HUDEP-2 (cell line): ENCODE results near the gene UBE2O.
A peak's percentile ranks its signal among the peaks of the same experiment; 100 is the strongest.

Experiments
- DNase-seq, 76 experiments: peaks; one replicate each; lab custom pipeline; 2025; ENCODE audit not compliant: unreplicated experiment in 76 of 76; lab: John Stamatoyannopoulos, UW

The UBE2O gene

GRCh38 chr17:76398523-76399174, 54.3 kb downstream of the UBE2O start:
- no peak for DNase-seq

- peak in 71 of 76 experiments; percentile 20 to 94 (median 77) for DNase-seq
Measured at GRCh38 chr17:76397687-76398522, 55.0 kb downstream of the UBE2O start.

- DNase-seq: peak in 6 of 76 experiments; percentile 5 to 20 (median 11)
Measured at GRCh38 chr17:76397184-76397583, 55.8 kb downstream of the UBE2O start.

- DNase-seq: no peak
Measured at GRCh38 chr17:76395980-76396379, 57.0 kb downstream of the UBE2O start.

- DNase-seq: no peak
Measured at GRCh38 chr17:76394166-76394565, 58.8 kb downstream of the UBE2O start.

- DNase-seq: no peak
Measured at GRCh38 chr17:76391200-76391715, 61.7 kb downstream of the UBE2O start.

GRCh38 chr17:76390003-76390421, 62.9 kb downstream of the UBE2O start:
- DNase-seq: no peak

- peak in 1 of 76 experiments; percentile 6 for DNase-seq
Measured at GRCh38 chr17:76388966-76389888, 63.7 kb downstream of the UBE2O start.

GRCh38 chr17:76386966-76387765, 65.8 kb downstream of the UBE2O start:
- DNase-seq: no peak

GRCh38 chr17:76385892-76386786, 66.8 kb downstream of the UBE2O start:
- DNase-seq: peak in 73 of 76 experiments; percentile 48 to 95 (median 85)

GRCh38 chr17:76384987-76385891, 67.7 kb downstream of the UBE2O start:
- DNase-seq: peak in 57 of 76 experiments; percentile 7 to 92 (median 45)

GRCh38 chr17:76384222-76384986, 68.5 kb downstream of the UBE2O start, which contains the start of gene SPHK1:
TSS of gene SPHK1 (plus strand) at chr17:76384609. CDS start at chr17:76385645, 1,036 bp downstream.
- DNase-seq: peak in 71 of 76 experiments; percentile 12 to 82 (median 65)

GRCh38 chr17:76383546-76384221, 69.3 kb downstream of the UBE2O start:
- DNase-seq: peak in 57 of 76 experiments; percentile 13 to 82 (median 57)

- peak in 68 of 76 experiments; percentile 10 to 82 (median 56) for DNase-seq
Measured at GRCh38 chr17:76382803-76383545, 70.0 kb downstream of the UBE2O start.

- DNase-seq: peak in 16 of 76 experiments; percentile 4 to 57 (median 18)
Measured at GRCh38 chr17:76382351-76382802, 70.6 kb downstream of the UBE2O start.
